ENCODE results near the gene TMEM178B.

Gene TMEM178B

DNA sequence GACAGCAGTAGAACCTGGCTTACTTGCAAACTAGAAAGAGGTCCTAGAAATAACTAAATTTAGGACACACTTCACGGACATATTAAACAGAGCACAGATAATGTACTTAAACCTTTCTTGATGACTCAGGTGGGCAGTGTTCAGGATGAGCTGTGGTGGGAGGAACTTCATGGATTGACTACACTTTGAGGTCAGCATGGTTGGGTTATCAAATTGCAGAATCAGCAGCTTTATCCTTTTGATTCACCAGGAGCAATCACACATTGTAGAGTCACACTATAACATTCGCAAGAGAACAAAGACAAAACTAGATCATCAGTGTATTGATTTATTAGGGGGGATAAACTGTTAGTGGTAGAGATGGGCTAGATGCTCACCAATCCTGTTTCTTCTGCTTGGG is 438.7 kb downstream of the TMEM178B start:
- Histone ChIP-seq H3K4me3 (ENCODE audit: insufficient read length, low read depth) (no peak overlapping the region), H3K36me3 (ENCODE audit: insufficient read depth, insufficient read length, low read length) (no peaks in the 10 kb centered on the region), H3K4me1 (ENCODE audit: insufficient read depth, insufficient read length) (peaks cover 3% of the 10 kb centered on the region), H3K9ac (ENCODE audit: insufficient read length, low read depth) (no peak overlapping the region), H3K27me3 (ENCODE audit: insufficient read depth, insufficient read length) (no peaks in the 10 kb centered on the region), H3K9me3 (ENCODE audit: insufficient read depth, low read length) (peaks cover 9% of the 10 kb centered on the region; the same call in 1 of the 2 replicates)
- TF ChIP-seq ZNF274 (IDR thresholded peaks at IDR 0.05; ENCODE audit: low read depth, low read length) (no peak), SUZ12 (IDR thresholded peaks at IDR 0.05; ENCODE audit: extremely low read depth, insufficient read depth, insufficient read length) (no peak), YY1 (IDR thresholded peaks at IDR 0.05; ENCODE audit: insufficient read depth, insufficient read length) (no peak)
- DNase-seq (ENCODE audit: low read depth, low spot score), result no peak

DNA sequence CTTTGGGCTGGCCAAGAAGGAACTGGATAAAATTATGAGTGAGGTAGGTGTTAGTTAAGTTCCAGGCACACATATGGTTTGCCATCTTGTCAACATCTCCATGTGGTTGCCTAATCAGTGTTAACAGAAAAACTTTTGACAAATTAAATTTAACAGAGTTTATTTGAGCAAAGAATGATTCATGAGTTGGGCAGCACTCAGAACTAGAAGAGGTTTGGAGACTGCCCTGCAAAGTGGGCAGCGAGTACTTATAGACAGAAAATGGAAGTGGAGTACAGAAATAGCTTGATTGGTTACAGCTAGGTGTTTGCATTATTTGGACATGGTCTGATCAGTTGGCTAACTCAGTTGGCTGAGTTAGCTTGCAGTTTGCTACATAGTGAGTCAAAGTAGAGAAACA is 439.9 kb downstream of the TMEM178B start:
- Histone ChIP-seq H3K4me1 (ENCODE audit: insufficient read depth, insufficient read length) (peaks cover 3% of the 10 kb centered on the region), H3K9me3 (ENCODE audit: insufficient read depth, low read length) (peaks cover 9% of the 10 kb centered on the region; the same call in 1 of the 2 replicates), H3K36me3 (ENCODE audit: insufficient read depth, insufficient read length, low read length) (no peaks in the 10 kb centered on the region), H3K9ac (ENCODE audit: insufficient read length, low read depth) (no peak overlapping the region), H3K4me3 (ENCODE audit: insufficient read length, low read depth) (no peak overlapping the region), H3K27me3 (ENCODE audit: insufficient read depth, insufficient read length) (no peaks in the 10 kb centered on the region)
- TF ChIP-seq ZNF274 (IDR thresholded peaks at IDR 0.05; ENCODE audit: low read depth, low read length), result no peak
- no peak for TF ChIP-seq YY1 (IDR thresholded peaks at IDR 0.05; ENCODE audit: insufficient read depth, insufficient read length)
- no peak for TF ChIP-seq SUZ12 (IDR thresholded peaks at IDR 0.05; ENCODE audit: extremely low read depth, insufficient read depth, insufficient read length)
- no peak for DNase-seq (ENCODE audit: low read depth, low spot score)

DNA sequence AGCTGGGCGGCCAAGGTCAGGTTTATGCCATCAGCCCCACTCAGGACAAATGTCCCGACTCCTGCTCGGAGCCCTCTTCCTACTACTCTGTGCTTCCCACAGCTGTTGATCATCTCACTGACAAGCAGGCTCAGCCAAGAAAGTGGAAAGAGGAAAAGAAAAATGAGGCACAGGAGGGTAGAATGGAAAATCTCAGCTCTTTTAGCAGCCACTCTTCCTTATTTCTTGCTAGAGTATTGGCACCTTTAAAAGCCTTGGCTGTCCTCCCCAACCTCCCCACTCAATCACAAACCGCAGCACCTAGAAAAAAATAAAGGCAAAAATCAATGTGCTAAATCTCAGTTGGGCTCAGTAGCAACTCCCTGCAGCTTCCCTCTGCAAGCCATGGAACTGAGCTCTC is 442.1 kb downstream of the TMEM178B start:
- no peak for DNase-seq (ENCODE audit: low read depth, low spot score)
- Histone ChIP-seq H3K36me3 (ENCODE audit: insufficient read depth, insufficient read length, low read length) (no peaks in the 10 kb centered on the region), H3K9ac (ENCODE audit: insufficient read length, low read depth) (no peak overlapping the region), H3K27me3 (ENCODE audit: insufficient read depth, insufficient read length) (no peaks in the 10 kb centered on the region), H3K4me1 (ENCODE audit: insufficient read depth, insufficient read length) (peaks cover 3% of the 10 kb centered on the region), H3K4me3 (ENCODE audit: insufficient read length, low read depth) (no peak overlapping the region), H3K9me3 (ENCODE audit: insufficient read depth, low read length) (peaks cover 15% of the 10 kb centered on the region; the same call in 1 of the 2 replicates)
- TF ChIP-seq SUZ12 (IDR thresholded peaks at IDR 0.05; ENCODE audit: extremely low read depth, insufficient read depth, insufficient read length) (no peak), ZNF274 (IDR thresholded peaks at IDR 0.05; ENCODE audit: low read depth, low read length) (no peak), YY1 (IDR thresholded peaks at IDR 0.05; ENCODE audit: insufficient read depth, insufficient read length) (no peak)

DNA sequence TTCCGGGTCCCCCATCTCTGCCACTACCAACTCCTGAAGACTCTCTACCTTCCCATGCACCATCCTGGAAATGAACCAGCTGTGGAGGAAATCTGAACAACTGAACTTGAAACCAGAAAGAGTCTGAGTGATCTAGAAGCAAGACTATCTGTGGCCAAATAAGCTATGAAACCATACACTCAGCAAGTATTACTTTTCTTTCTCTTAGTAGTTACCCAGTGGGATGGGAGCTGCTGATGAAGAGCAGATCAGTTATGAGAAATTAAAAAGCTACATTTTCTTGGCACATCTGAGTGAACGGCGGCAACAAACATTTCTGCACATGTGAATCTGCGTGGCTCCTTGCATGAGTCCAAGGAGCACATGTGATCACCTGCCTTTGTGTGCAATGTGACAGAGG is 445.8 kb downstream of the TMEM178B start:
- H3K36me3 ChIP-seq (ENCODE audit: insufficient read depth, insufficient read length, low read length), result no peaks in the 10 kb centered on the region
- no peak for DNase-seq (ENCODE audit: low read depth, low spot score)
- no peak overlapping the region for H3K9ac ChIP-seq (ENCODE audit: insufficient read length, low read depth)
- no peak overlapping the region for H3K4me3 ChIP-seq (ENCODE audit: insufficient read length, low read depth)
- no peaks in the 10 kb centered on the region for H3K27me3 ChIP-seq (ENCODE audit: insufficient read depth, insufficient read length)
- TF ChIP-seq SUZ12 (IDR thresholded peaks at IDR 0.05; ENCODE audit: extremely low read depth, insufficient read depth, insufficient read length), result no peak
- no peak for TF ChIP-seq YY1 (IDR thresholded peaks at IDR 0.05; ENCODE audit: insufficient read depth, insufficient read length)
- TF ChIP-seq ZNF274 (IDR thresholded peaks at IDR 0.05; ENCODE audit: low read depth, low read length), result no peak
- no peaks in the 10 kb centered on the region for H3K4me1 ChIP-seq (ENCODE audit: insufficient read depth, insufficient read length)
- 0 out of 2 replicates have a peak, but pooled peaks cover 6% of the 10 kb centered on the region for H3K9me3 ChIP-seq (ENCODE audit: insufficient read depth, low read length)

DNA sequence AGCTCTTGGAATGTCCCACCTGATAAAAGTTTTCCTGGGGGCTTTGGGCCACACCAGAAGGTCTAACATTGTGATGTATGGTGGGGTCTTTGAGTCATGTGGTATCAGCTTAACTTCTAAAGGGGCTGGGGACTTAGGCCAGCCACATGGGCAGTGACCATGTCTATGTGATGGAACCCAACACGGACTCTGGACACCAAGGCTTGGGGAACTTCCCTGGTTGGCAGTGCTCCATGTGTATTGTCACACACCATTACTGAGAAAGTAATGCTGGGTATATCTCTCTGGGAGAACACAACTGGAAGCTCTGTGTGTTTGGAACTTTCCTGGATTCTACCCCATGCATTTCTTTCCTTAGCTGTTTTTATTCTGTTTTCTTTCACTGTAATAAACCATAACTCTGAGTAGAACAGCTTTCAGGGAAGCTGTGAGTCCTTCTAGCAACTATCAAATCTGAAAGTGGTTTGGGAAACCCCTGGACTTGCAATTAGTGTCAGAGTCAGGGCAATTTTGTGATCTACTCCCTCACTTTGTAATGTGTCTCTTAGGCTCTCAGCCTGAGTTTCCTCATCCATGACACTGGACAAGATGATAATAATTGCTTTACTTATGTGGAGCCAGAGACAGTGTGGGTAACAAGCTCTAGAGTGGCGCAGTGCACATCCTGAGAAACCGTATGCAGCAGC is 448.9 kb downstream of the TMEM178B start:
- Histone ChIP-seq H3K4me3 (ENCODE audit: insufficient read length, low read depth) (no peak overlapping the region), H3K9ac (ENCODE audit: insufficient read length, low read depth) (no peak overlapping the region), H3K9me3 (ENCODE audit: insufficient read depth, low read length) (0 out of 2 replicates have a peak, but pooled peaks cover 6% of the 10 kb centered on the region), H3K36me3 (ENCODE audit: insufficient read depth, insufficient read length, low read length) (no peaks in the 10 kb centered on the region), H3K27me3 (ENCODE audit: insufficient read depth, insufficient read length) (no peaks in the 10 kb centered on the region), H3K4me1 (ENCODE audit: insufficient read depth, insufficient read length) (no peaks in the 10 kb centered on the region)
- DNase-seq (ENCODE audit: low read depth, low spot score), result no peak
- TF ChIP-seq SUZ12 (IDR thresholded peaks at IDR 0.05; ENCODE audit: extremely low read depth, insufficient read depth, insufficient read length) (no peak), YY1 (IDR thresholded peaks at IDR 0.05; ENCODE audit: insufficient read depth, insufficient read length) (no peak), ZNF274 (IDR thresholded peaks at IDR 0.05; ENCODE audit: low read depth, low read length) (no peak)

DNA sequence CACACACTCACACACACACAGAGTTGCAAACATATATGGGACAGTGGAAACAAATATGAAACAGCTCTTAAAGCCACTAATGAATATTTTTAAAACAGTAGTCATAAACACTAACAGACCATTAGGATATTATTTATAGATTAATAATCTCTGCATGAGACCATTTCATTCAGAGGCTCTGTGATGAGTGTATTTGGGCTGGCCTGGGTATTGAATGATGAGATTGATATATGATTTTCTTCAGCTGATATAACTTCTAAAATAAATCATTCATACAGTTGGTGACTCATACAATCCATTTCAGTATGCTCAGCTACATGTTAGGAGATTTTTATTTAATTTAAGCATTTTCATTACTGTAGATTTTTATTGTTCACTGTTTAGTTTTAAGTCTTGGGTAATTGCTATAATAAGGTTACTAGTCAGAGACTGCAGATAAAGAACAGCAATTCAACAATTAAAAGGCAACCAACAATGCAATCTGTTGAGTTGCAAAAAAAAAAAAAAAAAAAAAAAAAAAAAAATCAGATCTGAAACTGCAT is 452.2 kb downstream of the TMEM178B start:
- no peaks in the 10 kb centered on the region for H3K36me3 ChIP-seq (ENCODE audit: insufficient read depth, insufficient read length, low read length)
- H3K27me3 ChIP-seq (ENCODE audit: insufficient read depth, insufficient read length), result no peaks in the 10 kb centered on the region
- no peak for TF ChIP-seq ZNF274 (IDR thresholded peaks at IDR 0.05; ENCODE audit: low read depth, low read length)
- no peak for TF ChIP-seq SUZ12 (IDR thresholded peaks at IDR 0.05; ENCODE audit: extremely low read depth, insufficient read depth, insufficient read length)
- TF ChIP-seq YY1 (IDR thresholded peaks at IDR 0.05; ENCODE audit: insufficient read depth, insufficient read length), result no peak
- H3K9me3 ChIP-seq (ENCODE audit: insufficient read depth, low read length), result no peaks in the 10 kb centered on the region
- H3K9ac ChIP-seq (ENCODE audit: insufficient read length, low read depth), result no peak overlapping the region
- H3K4me3 ChIP-seq (ENCODE audit: insufficient read length, low read depth), result no peak overlapping the region
- H3K4me1 ChIP-seq (ENCODE audit: insufficient read depth, insufficient read length), result no peaks in the 10 kb centered on the region
- no peak for DNase-seq (ENCODE audit: low read depth, low spot score)

DNA sequence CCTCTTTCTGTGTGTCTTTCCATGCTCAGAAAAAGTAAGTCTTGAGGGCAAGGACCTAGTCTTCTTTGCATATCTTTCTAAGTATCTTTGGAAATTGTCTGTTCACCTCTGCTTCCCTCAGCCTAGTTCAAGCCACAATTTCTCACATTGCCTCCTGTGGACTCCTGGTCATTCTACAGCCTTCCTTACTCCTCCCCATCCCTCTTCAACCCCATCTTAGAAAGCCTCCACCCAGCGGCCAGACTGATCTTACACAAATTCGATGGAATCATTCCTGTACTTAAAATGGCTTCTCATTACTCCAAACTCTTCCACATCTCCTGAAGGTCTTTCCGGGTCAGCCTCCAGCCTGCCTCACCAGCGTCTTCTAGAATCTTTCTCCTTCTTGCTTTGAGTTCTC is 453.2 kb downstream of the TMEM178B start:
- H3K9me3 ChIP-seq (ENCODE audit: insufficient read depth, low read length), result no peaks in the 10 kb centered on the region
- H3K9ac ChIP-seq (ENCODE audit: insufficient read length, low read depth), result no peak overlapping the region
- no peaks in the 10 kb centered on the region for H3K4me1 ChIP-seq (ENCODE audit: insufficient read depth, insufficient read length)
- no peak for DNase-seq (ENCODE audit: low read depth, low spot score)
- H3K27me3 ChIP-seq (ENCODE audit: insufficient read depth, insufficient read length), result no peaks in the 10 kb centered on the region
- no peaks in the 10 kb centered on the region for H3K36me3 ChIP-seq (ENCODE audit: insufficient read depth, insufficient read length, low read length)
- TF ChIP-seq SUZ12 (IDR thresholded peaks at IDR 0.05; ENCODE audit: extremely low read depth, insufficient read depth, insufficient read length), result no peak
- TF ChIP-seq ZNF274 (IDR thresholded peaks at IDR 0.05; ENCODE audit: low read depth, low read length), result no peak
- TF ChIP-seq YY1 (IDR thresholded peaks at IDR 0.05; ENCODE audit: insufficient read depth, insufficient read length), result no peak
- no peak overlapping the region for H3K4me3 ChIP-seq (ENCODE audit: insufficient read length, low read depth)

Data from NT2/D1 (cell line).